GM23338 (cell line): ENCODE measurements around the gene TNNT1. TPM values are rescaled to one million over a fixed set of nuclear protein-coding genes. Genes with fewer than 3 reads are reported as not detected.

Experiments used
- ATAC-seq: fragments of 200-7000 bp; cut with Tn5 transposase; 3 replicates; pipeline ENCODE4 v1.9.1; 2020
- DNase-seq: peaks from one replicate; pipeline ENCODE4 v3.0.0-alpha.2; 2015; ENCODE audit warnings: low spot score
- H2AFZ ChIP-seq: fragments of 200-600 bp; sonication (generic); 2 replicates; pipeline ENCODE4 v1.8.0; 2016; ENCODE audit warnings: antibody characterized with exemption, mild to moderate bottlenecking, moderate library complexity
- H3F3A ChIP-seq: fragments of 200-600 bp; sonication (generic); replicated peaks from 2 replicates; pipeline ENCODE4 v1.8.0; 2017; ENCODE audit warnings: antibody characterized with exemption, mixed run types, low read depth
- H3K27ac ChIP-seq: fragments of 200-600 bp; sonication (generic); 2 replicates; pipeline ENCODE4 v1.6.1; 2016; ENCODE audit warnings: low read depth
- H3K27me3 ChIP-seq: fragments of 200-600 bp; sonication (generic); 2 replicates; pipeline ENCODE4 v1.8.0; 2016; ENCODE audit warnings: mild to moderate bottlenecking, mixed run types, moderate library complexity; ENCODE audit not compliant: insufficient read depth
- H3K36me3 ChIP-seq: fragments of 200-600 bp; sonication (generic); 2 replicates; pipeline ENCODE4 v1.8.0; 2016; ENCODE audit warnings: mild to moderate bottlenecking; ENCODE audit not compliant: insufficient read depth
- H3K4me1 ChIP-seq: fragments of 200-600 bp; sonication (generic); 2 replicates; pipeline ENCODE4 v1.8.0; 2016; ENCODE audit warnings: mild to moderate bottlenecking, moderate library complexity; ENCODE audit not compliant: insufficient read depth
- H3K4me2 ChIP-seq: fragments of 200-600 bp; sonication (generic); 2 replicates; pipeline ENCODE4 v1.7.1; 2017; ENCODE audit warnings: mixed run types
- H3K4me3 ChIP-seq: fragments of 200-600 bp; sonication (generic); 2 replicates; pipeline ENCODE4 v1.6.1; 2016; ENCODE audit warnings: mixed run types
- H3K79me2 ChIP-seq: fragments of 200-600 bp; sonication (generic); replicated peaks from 2 replicates; pipeline ENCODE4 v1.8.0; 2017; ENCODE audit warnings: mild to moderate bottlenecking; ENCODE audit not compliant: insufficient read depth
- H3K9me2 ChIP-seq: fragments of 200-600 bp; sonication (generic); 2 replicates; pipeline ENCODE4 v1.8.0; 2017; ENCODE audit not compliant: insufficient read depth
- H4K20me1 ChIP-seq: fragments of 200-600 bp; sonication (generic); replicated peaks from 2 replicates; pipeline ENCODE4 v1.8.0; 2017; ENCODE audit warnings: mild to moderate bottlenecking; ENCODE audit not compliant: insufficient read depth
- H3K27ac Mint-ChIP-seq: 2 replicates; pipeline ENCODE4 v1.8.0; 2020; ENCODE audit warnings: inconsistent platforms, mild to moderate bottlenecking, moderate library complexity, mixed read lengths
- H3K27me3 Mint-ChIP-seq: 3 replicates; pipeline ENCODE4 v1.8.0; 2022; ENCODE audit warnings: low read depth, mild to moderate bottlenecking, moderate library complexity, mixed read lengths, inconsistent platforms; ENCODE audit not compliant: insufficient read depth, poor library complexity
- H3K36me3 Mint-ChIP-seq: 3 replicates; pipeline ENCODE4 v1.8.0; 2021; ENCODE audit warnings: low read depth, mild to moderate bottlenecking, inconsistent platforms, moderate library complexity, mixed read lengths
- H3K4me1 Mint-ChIP-seq: 3 replicates; pipeline ENCODE4 v1.8.0; 2020; ENCODE audit warnings: mild to moderate bottlenecking, inconsistent platforms, mixed read lengths
- H3K4me3 Mint-ChIP-seq: 3 replicates; pipeline ENCODE4 v1.8.0; 2021; ENCODE audit warnings: moderate library complexity, mild to moderate bottlenecking, inconsistent platforms, mixed read lengths
- H3K9me3 Mint-ChIP-seq: 3 replicates; pipeline ENCODE4 v1.8.0; 2020; ENCODE audit warnings: moderate library complexity, mild to moderate bottlenecking, inconsistent platforms, mixed read lengths
- CTCF ChIP-seq, 2 experiments: fragments of 200-600 bp in 1 of 2; sonication (generic) in 1 of 2; conservative IDR thresholded peaks; 2 replicates each; pipeline versions ENCODE4 v1.5.1 to v1.6.1; 2016 to 2017; ENCODE audit warnings: antibody characterized with exemption in 2 of 2, low read depth in 2 of 2, mild to moderate bottlenecking in 2 of 2, moderate library complexity in 1 of 2
- ETS1 ChIP-seq: IDR thresholded peaks from 2 replicates; pipeline ENCODE4 v1.6.1; 2016; ENCODE audit warnings: antibody characterized with exemption
- EZH2phosphoT487 ChIP-seq: fragments of 200-600 bp; sonication (generic); IDR thresholded peaks from one replicate; pipeline ENCODE4 v1.8.1; 2018; ENCODE audit warnings: antibody characterized with exemption; ENCODE audit not compliant: unreplicated experiment
- JUNB ChIP-seq: IDR thresholded peaks from one replicate; pipeline ENCODE4 v1.6.1; 2016; ENCODE audit warnings: antibody characterized with exemption; ENCODE audit not compliant: unreplicated experiment
- POLR2AphosphoS5 ChIP-seq: IDR thresholded peaks from 2 replicates; pipeline ENCODE4 v1.6.1; 2016; ENCODE audit warnings: antibody characterized with exemption, low read depth
- STAT1 ChIP-seq: IDR thresholded peaks from one replicate; pipeline ENCODE4 v1.6.1; 2016; ENCODE audit warnings: antibody characterized with exemption; ENCODE audit not compliant: unreplicated experiment
- ZNF331 ChIP-seq: fragments of 250-450 bp; sonication (Bioruptor Pico); IDR thresholded peaks from 2 replicates; pipeline ENCODE4 v1.5.0; 2020; ENCODE audit warnings: low read depth, mild to moderate bottlenecking, moderate library complexity
- ZNF462 ChIP-seq: fragments of 250-450 bp; sonication (Bioruptor Pico); IDR thresholded peaks from 2 replicates; pipeline ENCODE4 v1.5.0; 2020; ENCODE audit warnings: mild to moderate bottlenecking, moderate library complexity
- polyA plus RNA-seq: library from polyadenylated mRNA; unstranded; fragments of >200 nt; fragmentation: Nextera tagmentation; extraction: Ambion mirVana; gene quantifications from 2 replicates; pipeline ENCODE4 v1.2.1, GENCODE V29; 2016
- total RNA-seq: library from RNA; depleted of rRNA; stranded (reverse); fragments of >200 nt; shearing (Covaris generic); gene quantifications from 2 replicates; pipeline ENCODE4 v1.2.3, GENCODE V29; 2014

Gene TNNT1
- total and polyA plus RNA-seq, 2 experiments from 2014 or later, result 59.3 to 150 TPM

- H3K79me2 ChIP-seq, result no peaks in the 10 kb centered on the region
- H3K27me3 ChIP-seq, result no peaks in the 10 kb centered on the region
- DNase-seq, result peak; percentile 67
- peaks cover 19% of the 10 kb centered on the region for H3K4me1 Mint-ChIP-seq
- no peaks in the 10 kb centered on the region for H3K9me3 Mint-ChIP-seq
- TF ChIP-seq ZNF331 (CRISPR knock-in tag) (no peak), ETS1 (peak; percentile 83)
- H3K4me1 ChIP-seq, result peaks cover 14% of the 10 kb centered on the region
- H2AFZ ChIP-seq, result no peak overlapping the region
- H3F3A ChIP-seq, result peaks cover 8% of the 10 kb centered on the region; the same call in 1 of the 2 replicates
- ATAC-seq, result peak; percentile 4
- H4K20me1 ChIP-seq, result no peaks in the 10 kb centered on the region; the same call in 1 of the 2 replicates
- H3K9me2 ChIP-seq, result no peaks in the 10 kb centered on the region
- H3K36me3 Mint-ChIP-seq, result peaks cover 13% of the 10 kb centered on the region
- H3K27ac Mint-ChIP-seq, result no peak overlapping the region
- H3K27ac ChIP-seq, result no peak overlapping the region
- no peak overlapping the region for H3K4me2 ChIP-seq
- peaks cover 19% of the 10 kb centered on the region for H3K27me3 Mint-ChIP-seq
- H3K4me3 ChIP-seq, result no peak overlapping the region
- no peak overlapping the region for H3K4me3 Mint-ChIP-seq
- no peaks in the 10 kb centered on the region for H3K36me3 ChIP-seq
These were observed 53.5 kb downstream of the TNNT1 start for GRCh38 chr19:55095260-55096060.

GRCh38 chr19:55094456-55095259, 54.3 kb downstream of the TNNT1 start:
- Histone ChIP-seq H3F3A (peaks cover 8% of the 10 kb centered on the region; the same call in 1 of the 2 replicates), H3K36me3 (no peaks in the 10 kb centered on the region), H3K9me2 (no peaks in the 10 kb centered on the region), H2AFZ (no peak overlapping the region), H3K4me3 (peak overlapping the region; percentile 21; the same call in 1 of the 2 replicates), H3K4me1 (peaks cover 14% of the 10 kb centered on the region), H3K4me2 (peak overlapping the region; percentile 74), H3K27me3 (no peaks in the 10 kb centered on the region), H4K20me1 (no peaks in the 10 kb centered on the region; the same call in 1 of the 2 replicates), H3K27ac (no peak overlapping the region), H3K79me2 (no peaks in the 10 kb centered on the region)
- Mint-ChIP-seq H3K4me1 (peaks cover 16% of the 10 kb centered on the region), H3K4me3 (peak overlapping the region; percentile 28; the same call in 2 of the 3 replicates), H3K27ac (peak overlapping the region; percentile 82; the same call in 1 of the 2 replicates), H3K9me3 (no peaks in the 10 kb centered on the region), H3K27me3 (peaks cover 23% of the 10 kb centered on the region), H3K36me3 (peaks cover 20% of the 10 kb centered on the region)
- DNase-seq (peak; percentile 88), ATAC-seq (peak; percentile 17)
- TF ChIP-seq ETS1 (no peak), ZNF462 (CRISPR knock-in tag) (no peak), EZH2phosphoT487 (no peak), CTCF (conservative IDR thresholded peaks at IDR 0.05; ENCODE audit: low read depth in 2 of 2) (peak; percentile 60 to 68), POLR2AphosphoS5 (no peak), STAT1 (no peak), JUNB (no peak)
